Astrocyte (in vitro differentiated cells and primary cell): ENCODE data around the gene TIMP3.

Source experiments
- CTCF ChIP-seq: IDR thresholded peaks from 2 replicates; pipeline ENCODE4 v1.5.1; 2011; ENCODE audit warnings: low read depth, mild to moderate bottlenecking, inconsistent platforms, low read length, moderate library complexity; ENCODE audit not compliant: insufficient read depth
- EZH2 ChIP-seq: IDR thresholded peaks from 2 replicates; pipeline ENCODE4 v1.6.1; 2012; ENCODE audit warnings: mild to moderate bottlenecking, low read length, inconsistent platforms; ENCODE audit not compliant: insufficient read depth

- TF ChIP-seq CTCF (no peak), EZH2 (no peak)
These were observed 78.6 kb downstream of the TIMP3 start for GRCh38 chr22:32880061-32880460.
